Colonic mucosa (tissue), 4 donors: ENCODE results near the gene EPHA1. TPM values are rescaled to one million over a fixed set of nuclear protein-coding genes. Genes with fewer than 3 reads are reported as not detected.
"Not testable (repeated sequence)": the region's sequence is repeated elsewhere in the genome, so short reads cannot be mapped to it uniquely, and the experiment has no call there.

Source experiments
- DNase-seq: peaks from one replicate; pipeline ENCODE4 v3.0.0-alpha.2; 2020
- H3K27ac ChIP-seq: fragments of 200-600 bp; one replicate; pipeline ENCODE4 v1.8.0; 2021
- H3K27me3 ChIP-seq: fragments of 200-600 bp; one replicate; pipeline ENCODE4 v1.8.0; 2021
- H3K36me3 ChIP-seq: fragments of 200-600 bp; one replicate; pipeline ENCODE4 v1.8.0; 2021
- H3K4me1 ChIP-seq: fragments of 200-600 bp; one replicate; pipeline ENCODE4 v1.8.0; 2021; ENCODE audit warnings: mild to moderate bottlenecking
- H3K4me3 ChIP-seq: fragments of 200-600 bp; one replicate; pipeline ENCODE4 v1.8.0; 2021
- H3K9ac ChIP-seq, 2 donors: one replicate each; pipeline ENCODE4 v1.7.0; 2013; ENCODE audit warnings: control low read depth in 2 of 2, low read depth in 2 of 2, low read length in 2 of 2
- H3K9me3 ChIP-seq: fragments of 200-600 bp; one replicate; pipeline ENCODE4 v1.8.0; 2021
- intact Hi-C: fragments of 100-400 bp; cut with DNase I; formaldehyde crosslinking; loops from one replicate; pipeline ENCODE4 v1.14.1; 2022
- total RNA-seq, 2 donors: library from RNA; stranded (reverse); fragmentation: NEBNext Ultra II Directional in 1 of 2; extraction: Animal tissue kit (Norgen Biotek cat#: 25700) in 1 of 2; gene quantifications; one replicate each; pipeline ENCODE4 v1.2.1, GENCODE V29; 2021
- TF ChIP-seq, protein P1 (sequence below): fragments of 200-600 bp; IDR thresholded peaks from one replicate; pipeline ENCODE4 v1.8.0; 2022; ENCODE audit warnings: antibody characterized with exemption, mild to moderate bottlenecking
- donor health status: healthy.
- donor health status: DM: no; HTN: no; CAD: no.
- donor health status: DM: no; HTN: no; CAD: no.

Gene EPHA1
- total RNA-seq, 2 donors from 2014 or later = 16.0 to 18.4 TPM

DNA sequence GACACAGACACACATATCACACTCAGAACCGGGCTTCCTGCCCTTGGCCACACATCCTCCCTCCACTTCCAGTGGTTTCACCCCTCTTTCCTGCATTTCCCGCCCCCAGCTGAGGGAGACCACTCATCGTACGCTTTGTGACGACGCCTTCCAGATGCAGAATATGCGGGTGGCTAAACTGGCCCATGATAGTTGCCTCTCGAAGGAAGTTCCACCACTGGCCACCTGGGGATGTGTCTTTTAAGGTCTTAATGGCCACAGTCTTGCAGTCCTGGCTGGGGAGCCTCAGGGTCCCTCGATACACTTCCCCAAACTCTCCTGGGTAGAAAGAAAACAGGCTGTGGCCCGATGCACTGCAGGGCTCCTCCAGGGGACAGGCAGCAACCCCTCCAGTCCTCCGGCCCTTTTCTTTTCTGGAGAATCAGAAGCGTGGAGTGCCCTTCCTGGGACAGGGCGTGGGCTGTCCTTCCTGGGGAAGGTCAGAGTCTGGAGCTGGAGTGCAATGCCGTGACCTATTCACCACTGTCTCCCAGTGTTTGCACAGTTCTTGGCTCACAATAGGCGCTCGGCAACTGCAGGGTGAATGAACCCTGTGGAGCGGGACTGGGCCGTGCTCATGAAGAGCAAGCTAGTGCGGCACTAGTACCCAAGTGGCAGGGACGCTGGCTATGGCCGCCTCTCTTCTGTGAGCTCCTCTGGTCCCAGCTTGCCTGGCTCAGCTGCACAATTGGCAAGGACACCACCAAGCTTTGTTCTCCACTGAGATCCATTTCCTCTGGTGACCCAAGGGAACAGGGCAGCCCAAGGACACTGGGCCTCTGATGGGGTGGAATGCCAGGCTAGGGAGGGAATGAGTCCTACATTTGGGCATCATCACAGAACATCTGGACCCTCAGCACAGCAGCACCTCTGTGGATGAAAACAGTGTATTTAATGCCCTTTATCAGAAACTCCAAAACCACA lies 13.2 kb downstream of the EPHA1 start:
- no peak for DNase-seq
- Histone ChIP-seq H3K4me1 (peaks cover 6% of the 10 kb centered on the region), H3K27ac (no peak overlapping the region), H3K9ac (no peak overlapping the region), H3K36me3 (no peaks in the 10 kb centered on the region), H3K4me3 (no peak overlapping the region), H3K27me3 (no peaks in the 10 kb centered on the region), H3K9me3 (no peaks in the 10 kb centered on the region)
- intact Hi-C loops = no loop called here
- TF ChIP-seq, protein P1, sequence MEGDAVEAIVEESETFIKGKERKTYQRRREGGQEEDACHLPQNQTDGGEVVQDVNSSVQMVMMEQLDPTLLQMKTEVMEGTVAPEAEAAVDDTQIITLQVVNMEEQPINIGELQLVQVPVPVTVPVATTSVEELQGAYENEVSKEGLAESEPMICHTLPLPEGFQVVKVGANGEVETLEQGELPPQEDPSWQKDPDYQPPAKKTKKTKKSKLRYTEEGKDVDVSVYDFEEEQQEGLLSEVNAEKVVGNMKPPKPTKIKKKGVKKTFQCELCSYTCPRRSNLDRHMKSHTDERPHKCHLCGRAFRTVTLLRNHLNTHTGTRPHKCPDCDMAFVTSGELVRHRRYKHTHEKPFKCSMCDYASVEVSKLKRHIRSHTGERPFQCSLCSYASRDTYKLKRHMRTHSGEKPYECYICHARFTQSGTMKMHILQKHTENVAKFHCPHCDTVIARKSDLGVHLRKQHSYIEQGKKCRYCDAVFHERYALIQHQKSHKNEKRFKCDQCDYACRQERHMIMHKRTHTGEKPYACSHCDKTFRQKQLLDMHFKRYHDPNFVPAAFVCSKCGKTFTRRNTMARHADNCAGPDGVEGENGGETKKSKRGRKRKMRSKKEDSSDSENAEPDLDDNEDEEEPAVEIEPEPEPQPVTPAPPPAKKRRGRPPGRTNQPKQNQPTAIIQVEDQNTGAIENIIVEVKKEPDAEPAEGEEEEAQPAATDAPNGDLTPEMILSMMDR = no peak

DNA sequence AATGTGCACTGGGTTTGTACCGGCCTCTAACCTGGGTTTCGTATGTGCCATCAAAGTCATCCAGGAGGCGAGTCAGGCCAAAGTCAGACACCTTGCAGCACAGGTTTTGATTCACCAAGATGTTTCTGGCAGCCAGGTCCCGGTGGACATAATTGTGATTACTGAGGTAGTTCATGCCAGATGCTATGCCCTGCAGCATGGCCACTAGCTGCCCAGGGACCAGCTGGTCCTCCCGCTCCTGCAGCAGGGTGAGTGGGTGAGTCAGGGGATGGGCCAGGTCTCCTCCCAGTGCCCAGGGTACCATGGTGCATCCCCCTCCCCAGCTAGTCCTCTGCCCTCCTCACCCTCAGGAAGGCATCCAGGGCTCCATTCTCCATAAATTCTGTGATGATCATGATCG lies 13.9 kb downstream of the EPHA1 start:
- intact Hi-C loops = no loop called here
- no peak for DNase-seq
- no peak overlapping the region for H3K9ac ChIP-seq
- no peaks in the 10 kb centered on the region for H3K9me3 ChIP-seq
- H3K27me3 ChIP-seq = no peaks in the 10 kb centered on the region
- no peaks in the 10 kb centered on the region for H3K36me3 ChIP-seq
- no peak overlapping the region for H3K4me3 ChIP-seq
- peaks cover 6% of the 10 kb centered on the region for H3K4me1 ChIP-seq
- TF ChIP-seq, protein P1 = no peak
- no peak overlapping the region for H3K27ac ChIP-seq

DNA sequence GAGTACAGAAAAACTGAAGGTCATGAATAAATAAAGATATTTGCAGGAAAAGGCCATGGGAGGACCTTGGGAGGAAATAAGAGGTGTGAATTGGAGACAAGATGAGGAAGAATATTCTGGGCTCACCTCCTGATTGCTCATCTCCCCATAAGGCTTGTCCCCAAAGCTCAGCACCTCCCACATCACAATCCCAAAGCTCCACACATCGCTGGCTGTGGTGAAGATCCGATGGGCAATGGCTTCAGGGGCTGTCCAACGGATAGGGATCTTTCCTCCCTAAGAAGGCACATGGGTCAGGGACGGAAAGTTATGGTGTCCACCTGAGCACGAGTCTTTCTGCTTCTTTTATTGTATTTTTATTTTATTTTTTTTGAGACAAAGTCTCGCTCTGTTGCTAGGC lies 14.6 kb downstream of the EPHA1 start:
- Histone ChIP-seq H3K27me3 (no peaks in the 10 kb centered on the region), H3K4me1 (peaks cover 6% of the 10 kb centered on the region), H3K4me3 (no peak overlapping the region), H3K27ac (no peak overlapping the region), H3K9ac (no peak overlapping the region), H3K36me3 (no peaks in the 10 kb centered on the region), H3K9me3 (no peaks in the 10 kb centered on the region)
- no peak for DNase-seq
- intact Hi-C loops = no loop called here
- TF ChIP-seq, protein P1 = no peak

DNA sequence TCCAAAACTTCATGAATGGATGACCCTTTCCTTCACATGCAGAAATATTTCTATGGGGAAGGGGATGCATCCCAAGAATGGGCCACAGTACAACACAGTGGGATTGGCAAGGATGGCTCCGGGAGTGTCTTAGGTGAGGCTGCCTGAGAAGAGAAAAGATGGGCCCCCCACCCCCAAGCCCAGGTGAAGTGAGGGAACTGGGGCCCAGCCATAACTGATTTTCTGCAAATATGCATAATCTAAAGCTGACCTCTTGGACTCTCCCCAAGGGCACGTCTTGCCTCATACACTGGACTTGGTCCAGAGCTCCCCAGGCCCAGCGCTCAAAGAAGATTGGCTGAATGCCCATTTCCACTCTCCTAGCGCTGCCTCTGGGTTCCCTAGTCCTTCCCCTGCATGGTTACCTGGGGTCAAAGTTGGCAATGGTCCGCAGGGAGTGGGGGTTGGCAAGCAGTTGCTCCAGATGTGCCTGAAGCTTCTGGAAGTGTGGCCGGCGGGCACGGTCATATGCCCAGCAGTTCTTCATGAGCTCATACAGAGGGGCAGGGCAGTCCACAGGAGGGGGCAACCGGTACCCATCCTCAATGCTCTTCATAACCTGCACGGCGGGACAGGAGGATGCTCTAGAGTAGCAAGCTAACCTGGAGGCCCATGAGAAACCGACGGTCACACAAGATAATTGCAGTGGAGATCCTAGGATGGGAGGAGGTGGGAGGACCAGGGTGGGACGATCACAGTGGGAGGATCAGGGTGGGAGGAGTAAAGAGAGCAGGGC lies 15.2 kb downstream of the EPHA1 start:
- TF ChIP-seq, protein P1 = no peak
- Histone ChIP-seq H3K27me3 (no peaks in the 10 kb centered on the region), H3K4me1 (peaks cover 6% of the 10 kb centered on the region), H3K9me3 (no peaks in the 10 kb centered on the region), H3K36me3 (no peaks in the 10 kb centered on the region), H3K4me3 (no peak overlapping the region), H3K9ac (no peak overlapping the region), H3K27ac (no peak overlapping the region)
- intact Hi-C loops = no loop called here
- no peak for DNase-seq

DNA sequence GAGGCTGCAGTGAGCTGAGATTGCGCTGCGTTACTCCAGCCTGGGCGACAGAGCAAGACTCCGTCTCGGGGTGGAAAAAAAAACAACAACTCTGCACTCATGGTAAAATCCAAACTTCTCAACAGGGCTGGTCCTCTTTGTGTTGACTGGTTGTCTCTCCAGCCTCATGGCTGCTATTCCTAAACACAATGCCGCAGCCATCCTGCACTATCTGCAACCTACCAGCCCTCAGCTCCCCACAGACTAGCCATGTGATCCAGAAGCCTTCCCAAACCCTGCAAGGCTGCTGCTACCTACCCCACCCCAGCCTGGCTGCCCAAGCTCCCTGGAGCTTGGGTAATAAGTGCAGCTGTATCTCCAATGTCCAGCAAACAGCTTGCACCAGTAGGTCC lies 15.8 kb downstream of the EPHA1 start:
- TF ChIP-seq, protein P1 = no peak
- no peak overlapping the region for H3K4me3 ChIP-seq
- no peaks in the 10 kb centered on the region for H3K27me3 ChIP-seq
- no peak overlapping the region for H3K27ac ChIP-seq
- no peaks in the 10 kb centered on the region for H3K36me3 ChIP-seq
- no peak overlapping the region for H3K9ac ChIP-seq
- no peak for DNase-seq
- H3K9me3 ChIP-seq = no peaks in the 10 kb centered on the region
- intact Hi-C loops = no loop called here
- H3K4me1 ChIP-seq = peaks cover 6% of the 10 kb centered on the region

DNA sequence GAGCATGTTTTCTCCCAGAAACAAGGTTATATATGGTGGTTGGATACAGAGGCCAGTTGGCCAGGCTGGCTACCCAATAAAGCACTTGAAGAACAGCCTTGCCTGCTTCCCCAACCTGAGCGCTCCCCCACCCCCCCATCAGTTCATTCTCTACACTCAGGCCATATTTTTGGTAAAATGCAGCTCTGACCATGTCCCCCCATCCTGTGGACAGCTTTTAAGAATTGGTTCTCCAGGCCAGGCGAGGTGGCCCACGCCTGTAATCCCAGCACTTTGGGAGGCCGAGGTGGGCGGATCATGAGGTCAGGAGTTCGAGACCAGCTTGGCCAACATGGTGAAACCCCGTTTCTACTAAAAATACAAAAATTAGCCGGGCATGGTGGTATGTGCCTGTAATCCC lies 16.2 kb downstream of the EPHA1 start:
- Histone ChIP-seq H3K9ac (peak overlapping the region in 1 of 2 donors; percentile 54), H3K27ac (peak overlapping the region; percentile 64)
- H3K27me3 ChIP-seq, H3K9me3 ChIP-seq, DNase-seq, H3K4me3 ChIP-seq, H3K36me3 ChIP-seq, intact Hi-C loops, H3K4me1 ChIP-seq: not testable (repeated sequence)
